ENCODE measurements around the gene DNER.

Gene DNER

DNA sequence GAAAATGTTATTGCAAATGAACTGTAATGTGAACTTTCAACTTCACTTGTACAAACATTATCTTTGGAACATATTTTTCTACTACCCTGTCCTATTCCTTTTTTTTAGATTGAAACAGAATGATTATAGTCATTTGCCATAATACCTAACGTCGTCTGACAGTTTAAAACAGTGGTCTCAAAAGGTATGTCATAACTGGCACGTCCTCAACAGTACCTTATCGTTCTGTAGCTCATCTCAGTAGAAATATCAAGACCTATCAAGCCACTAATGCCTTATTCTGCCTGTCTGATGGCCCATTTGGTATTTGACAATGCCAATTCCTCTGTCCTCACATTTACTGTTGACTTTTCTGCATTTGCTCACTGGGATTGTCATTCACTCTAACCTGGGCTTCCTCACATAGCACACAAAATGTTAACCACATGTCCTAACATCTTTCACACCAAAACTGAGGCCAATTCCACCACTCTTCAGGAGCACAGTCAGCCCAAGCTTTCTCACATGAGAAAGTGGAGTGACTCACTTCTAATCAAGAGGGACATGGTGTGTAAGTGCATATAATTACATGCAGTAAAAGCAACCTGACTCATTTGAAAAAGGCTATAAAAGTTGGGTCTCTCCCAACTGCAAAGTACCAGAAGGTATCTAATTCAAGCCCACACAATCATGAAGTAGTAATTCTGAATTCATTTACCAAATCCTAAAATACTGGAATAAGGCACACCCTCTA is 34.8 kb downstream of the DNER start:
- Histone ChIP-seq H3K27me3 (ENCODE audit: insufficient read depth, low read length, poor library complexity, severe bottlenecking) (no peaks in the 10 kb centered on the region), H3K9ac (ENCODE audit: low read depth, low read length, poor library complexity, severe bottlenecking) (no peak overlapping the region), H3K9me3 (ENCODE audit: insufficient read depth, low read depth, low read length) (no peaks in the 10 kb centered on the region), H3K4me3 (ENCODE audit: low read length, poor library complexity, severe bottlenecking) (no peak overlapping the region), H3K36me3 (ENCODE audit: insufficient read depth, low read length) (no peaks in the 10 kb centered on the region), H4K20me1 (ENCODE audit: insufficient read depth, low read length, poor library complexity, severe bottlenecking) (no peaks in the 10 kb centered on the region), H2AFZ (ENCODE audit: low read length) (no peak overlapping the region), H3K4me1 (ENCODE audit: insufficient read depth, low read length, poor library complexity, severe bottlenecking) (no peaks in the 10 kb centered on the region), H3K4me2 (ENCODE audit: low read depth, low read length, poor library complexity, severe bottlenecking) (no peak overlapping the region), H3K79me2 (ENCODE audit: insufficient read depth, low read length) (no peaks in the 10 kb centered on the region), H3K9me2 (replicated peaks; ENCODE audit: low read depth, low read length) (no peaks in the 10 kb centered on the region), H3F3A (ENCODE audit: low read depth) (no peaks in the 10 kb centered on the region)
- TF ChIP-seq EZH2phosphoT487 (IDR thresholded peaks at IDR 0.05; ENCODE audit: borderline replicate concordance) = no peak
- TF ChIP-seq, protein P1, sequence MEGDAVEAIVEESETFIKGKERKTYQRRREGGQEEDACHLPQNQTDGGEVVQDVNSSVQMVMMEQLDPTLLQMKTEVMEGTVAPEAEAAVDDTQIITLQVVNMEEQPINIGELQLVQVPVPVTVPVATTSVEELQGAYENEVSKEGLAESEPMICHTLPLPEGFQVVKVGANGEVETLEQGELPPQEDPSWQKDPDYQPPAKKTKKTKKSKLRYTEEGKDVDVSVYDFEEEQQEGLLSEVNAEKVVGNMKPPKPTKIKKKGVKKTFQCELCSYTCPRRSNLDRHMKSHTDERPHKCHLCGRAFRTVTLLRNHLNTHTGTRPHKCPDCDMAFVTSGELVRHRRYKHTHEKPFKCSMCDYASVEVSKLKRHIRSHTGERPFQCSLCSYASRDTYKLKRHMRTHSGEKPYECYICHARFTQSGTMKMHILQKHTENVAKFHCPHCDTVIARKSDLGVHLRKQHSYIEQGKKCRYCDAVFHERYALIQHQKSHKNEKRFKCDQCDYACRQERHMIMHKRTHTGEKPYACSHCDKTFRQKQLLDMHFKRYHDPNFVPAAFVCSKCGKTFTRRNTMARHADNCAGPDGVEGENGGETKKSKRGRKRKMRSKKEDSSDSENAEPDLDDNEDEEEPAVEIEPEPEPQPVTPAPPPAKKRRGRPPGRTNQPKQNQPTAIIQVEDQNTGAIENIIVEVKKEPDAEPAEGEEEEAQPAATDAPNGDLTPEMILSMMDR (conservative IDR thresholded peaks at IDR 0.05; ENCODE audit: low read length) = no peak

DNA sequence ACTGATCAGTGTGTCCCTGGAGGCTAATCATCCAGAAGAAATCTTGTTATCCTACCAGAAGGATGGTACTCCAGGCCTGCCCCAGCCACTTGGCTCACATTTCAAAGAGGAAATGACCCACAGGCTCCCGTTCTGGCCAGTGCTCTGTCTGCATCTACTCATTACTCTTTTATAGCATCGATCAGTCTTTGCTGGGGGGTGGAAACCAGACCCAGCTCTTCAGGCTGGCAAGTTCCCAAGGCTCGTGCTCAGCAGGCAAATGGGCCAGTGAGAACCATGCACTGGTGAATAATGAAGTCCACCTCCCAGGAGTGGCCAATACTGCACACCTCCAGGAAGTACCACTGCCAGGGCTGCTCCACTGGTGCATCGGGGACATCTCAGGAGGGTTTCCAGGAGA is 38.8 kb downstream of the DNER start:
- Histone ChIP-seq H3K4me2 (ENCODE audit: low read depth, low read length, poor library complexity, severe bottlenecking) (no peak overlapping the region), H3K9me2 (replicated peaks; ENCODE audit: low read depth, low read length) (no peaks in the 10 kb centered on the region), H3K79me2 (ENCODE audit: insufficient read depth, low read length) (no peaks in the 10 kb centered on the region), H3F3A (ENCODE audit: low read depth) (no peaks in the 10 kb centered on the region), H3K36me3 (ENCODE audit: insufficient read depth, low read length) (no peaks in the 10 kb centered on the region), H3K9ac (ENCODE audit: low read depth, low read length, poor library complexity, severe bottlenecking) (no peak overlapping the region), H4K20me1 (ENCODE audit: insufficient read depth, low read length, poor library complexity, severe bottlenecking) (no peaks in the 10 kb centered on the region), H3K27me3 (ENCODE audit: insufficient read depth, low read length, poor library complexity, severe bottlenecking) (no peaks in the 10 kb centered on the region), H3K4me3 (ENCODE audit: low read length, poor library complexity, severe bottlenecking) (no peak overlapping the region), H3K9me3 (ENCODE audit: insufficient read depth, low read depth, low read length) (no peaks in the 10 kb centered on the region), H3K4me1 (ENCODE audit: insufficient read depth, low read length, poor library complexity, severe bottlenecking) (no peaks in the 10 kb centered on the region), H2AFZ (ENCODE audit: low read length) (no peak overlapping the region)
- TF ChIP-seq, protein P1 (conservative IDR thresholded peaks at IDR 0.05; ENCODE audit: low read length) = no peak
- TF ChIP-seq EZH2phosphoT487 (IDR thresholded peaks at IDR 0.05; ENCODE audit: borderline replicate concordance) = no peak

DNA sequence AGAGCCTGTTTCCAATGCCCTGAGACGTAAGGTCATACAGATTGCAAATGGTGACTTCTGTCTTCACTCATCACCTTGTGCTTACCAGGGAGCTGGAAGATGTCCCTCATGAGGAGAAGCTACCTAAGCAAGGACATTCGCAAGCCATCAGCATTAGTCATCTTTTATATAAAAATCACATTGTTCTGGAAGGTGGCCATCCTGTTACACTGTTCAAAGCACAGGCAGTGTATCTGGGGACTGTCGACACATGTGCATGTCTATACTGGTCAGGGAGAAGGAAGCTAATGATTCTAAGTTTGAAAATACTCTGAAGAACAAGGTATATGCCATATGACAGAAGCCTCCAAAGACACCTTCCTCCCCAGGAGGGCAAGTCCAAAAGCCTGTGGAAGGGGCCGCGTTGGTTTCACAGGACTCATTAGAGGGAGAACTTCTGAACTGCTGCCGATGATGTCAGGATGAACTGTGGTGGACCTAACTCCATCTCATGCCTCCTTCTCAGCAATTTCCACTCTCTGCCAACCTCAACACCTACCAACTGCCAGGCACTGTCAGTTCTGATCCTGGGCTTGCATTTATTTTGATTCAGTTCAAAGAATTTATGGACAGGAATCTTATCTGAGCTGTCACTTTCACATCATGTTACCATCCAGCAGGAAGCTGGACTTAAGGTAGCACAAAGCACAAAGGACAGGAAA is 39.4 kb downstream of the DNER start:
- Histone ChIP-seq H3K9me3 (ENCODE audit: insufficient read depth, low read depth, low read length) (no peaks in the 10 kb centered on the region), H3K27me3 (ENCODE audit: insufficient read depth, low read length, poor library complexity, severe bottlenecking) (no peaks in the 10 kb centered on the region), H3K79me2 (ENCODE audit: insufficient read depth, low read length) (no peaks in the 10 kb centered on the region), H3K4me3 (ENCODE audit: low read length, poor library complexity, severe bottlenecking) (no peak overlapping the region), H3K4me2 (ENCODE audit: low read depth, low read length, poor library complexity, severe bottlenecking) (no peak overlapping the region), H3K9ac (ENCODE audit: low read depth, low read length, poor library complexity, severe bottlenecking) (no peak overlapping the region), H3K4me1 (ENCODE audit: insufficient read depth, low read length, poor library complexity, severe bottlenecking) (no peaks in the 10 kb centered on the region), H3K36me3 (ENCODE audit: insufficient read depth, low read length) (no peaks in the 10 kb centered on the region), H4K20me1 (ENCODE audit: insufficient read depth, low read length, poor library complexity, severe bottlenecking) (no peaks in the 10 kb centered on the region), H2AFZ (ENCODE audit: low read length) (no peak overlapping the region), H3F3A (ENCODE audit: low read depth) (no peaks in the 10 kb centered on the region), H3K9me2 (replicated peaks; ENCODE audit: low read depth, low read length) (no peaks in the 10 kb centered on the region)
- TF ChIP-seq, protein P1 (conservative IDR thresholded peaks at IDR 0.05; ENCODE audit: low read length) = no peak
- no peak for TF ChIP-seq EZH2phosphoT487 (IDR thresholded peaks at IDR 0.05; ENCODE audit: borderline replicate concordance)

Data from Loucy (cell line).